NCI-H82 treated with DMSO at 0.1 percent for 48 hours (cell line): ENCODE data around the gene CYB5A.

ENCODE experiments used
- DNase-seq: peaks from one replicate; lab custom pipeline; 2025; ENCODE audit not compliant: unreplicated experiment; lab: John Stamatoyannopoulos, UW

CYB5A gene

DNA sequence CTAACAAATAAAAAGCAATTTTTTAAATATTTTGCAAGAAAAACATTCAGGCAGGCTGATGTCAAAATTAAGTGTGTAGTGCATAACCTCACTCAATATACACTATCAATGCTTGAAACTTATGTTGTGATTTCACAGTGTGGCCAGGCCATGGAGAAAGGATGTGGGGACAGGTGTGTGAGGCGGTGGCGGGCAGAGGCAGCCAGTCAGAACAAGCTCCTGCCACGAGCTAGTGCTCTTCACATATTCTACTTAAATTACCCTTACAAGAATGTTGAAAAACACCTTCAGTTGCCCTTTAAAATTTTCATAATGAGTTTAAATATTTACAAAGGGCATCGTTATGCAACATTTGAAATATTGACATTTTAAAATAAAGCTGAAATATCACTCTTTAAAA, 43.2 kb downstream of the CYB5A start:
- DNase-seq = no peak

- no peak for DNase-seq
These were observed 43.6 kb downstream of the CYB5A start for GRCh38 chr18:74248189-74248588.

- no peak for DNase-seq
These were observed 47.2 kb downstream of the CYB5A start for GRCh38 chr18:74244554-74244953.

DNA sequence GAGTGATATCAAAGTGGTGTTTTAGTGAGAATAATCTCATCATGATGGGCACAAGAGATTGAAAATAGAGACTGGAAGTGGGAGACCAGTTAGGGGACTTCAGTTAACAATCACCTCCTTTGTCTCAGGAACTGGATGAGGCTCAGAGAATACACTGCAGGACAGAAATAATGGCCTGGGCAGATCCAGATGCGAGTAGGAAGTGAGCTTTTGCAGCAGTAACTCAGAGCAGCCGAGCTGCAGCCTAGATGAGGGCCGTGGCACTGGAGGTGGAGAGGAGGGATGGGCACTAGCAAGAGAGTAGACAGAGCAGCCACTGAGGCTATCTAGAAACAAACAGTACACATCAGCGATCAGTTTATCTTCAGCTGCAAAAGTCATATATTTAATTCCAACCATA, 48.6 kb downstream of the CYB5A start:
- DNase-seq = no peak

DNA sequence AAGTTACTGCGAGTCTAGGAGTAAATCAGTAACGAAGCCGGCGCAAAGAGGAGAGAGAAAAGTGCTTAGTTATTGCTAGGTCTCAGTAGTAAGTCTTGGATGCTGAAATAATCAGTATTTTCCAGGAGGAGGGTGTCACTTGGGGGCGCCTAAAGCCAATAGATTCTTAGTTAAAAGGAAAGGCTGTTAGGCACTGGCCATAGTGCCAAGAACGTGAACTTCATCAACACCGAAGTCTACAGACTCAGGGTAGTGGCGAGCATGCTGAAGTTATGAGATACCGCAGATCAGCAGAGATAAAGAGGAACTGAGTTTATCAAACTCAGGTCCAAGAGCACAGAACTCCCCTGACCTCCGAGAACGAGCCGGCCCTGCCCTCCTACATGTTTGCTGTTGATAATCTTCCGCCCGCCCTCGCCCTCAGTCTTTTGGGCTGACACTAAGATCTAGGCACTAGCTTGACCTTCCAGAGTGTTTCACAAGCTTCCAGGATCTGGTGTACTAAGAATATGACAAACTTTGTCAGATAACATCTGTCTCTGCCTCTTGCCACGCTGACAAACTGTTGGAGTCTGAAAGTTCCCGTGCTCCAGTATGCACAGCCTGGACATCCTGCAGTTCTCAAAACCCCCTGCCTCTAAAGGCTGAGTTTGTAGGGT, 49.2 kb downstream of the CYB5A start:
- no peak for DNase-seq

GRCh38 chr18:74241970-74242369, 49.8 kb downstream of the CYB5A start:
- no peak for DNase-seq

DNA sequence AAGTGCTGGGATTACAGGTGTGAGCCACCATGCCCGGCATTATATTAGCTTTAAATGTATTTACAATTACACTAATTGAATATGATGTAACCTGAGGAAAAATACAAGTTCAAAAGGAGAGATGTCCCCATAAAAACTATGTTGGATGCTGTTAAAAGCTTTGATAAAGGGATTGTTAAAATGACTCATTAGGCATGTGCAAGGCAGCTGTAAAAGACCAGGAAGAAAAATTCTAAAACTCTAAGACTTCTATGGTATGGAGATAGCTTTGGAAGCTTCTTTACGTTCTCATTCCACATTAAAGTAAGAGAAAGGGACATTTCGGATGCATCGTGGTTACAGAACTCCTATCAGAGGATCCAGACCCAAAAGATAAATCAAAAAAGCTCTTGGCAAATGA, 50.3 kb downstream of the CYB5A start:
- no peak for DNase-seq

GRCh38 chr18:74239567-74239966, 52.2 kb downstream of the CYB5A start:
- DNase-seq = no peak

- no peak for DNase-seq
These were observed 57.2 kb downstream of the CYB5A start for GRCh38 chr18:74234326-74235171.

GRCh38 chr18:74233933-74234325, 57.8 kb downstream of the CYB5A start:
- no peak for DNase-seq

DNA sequence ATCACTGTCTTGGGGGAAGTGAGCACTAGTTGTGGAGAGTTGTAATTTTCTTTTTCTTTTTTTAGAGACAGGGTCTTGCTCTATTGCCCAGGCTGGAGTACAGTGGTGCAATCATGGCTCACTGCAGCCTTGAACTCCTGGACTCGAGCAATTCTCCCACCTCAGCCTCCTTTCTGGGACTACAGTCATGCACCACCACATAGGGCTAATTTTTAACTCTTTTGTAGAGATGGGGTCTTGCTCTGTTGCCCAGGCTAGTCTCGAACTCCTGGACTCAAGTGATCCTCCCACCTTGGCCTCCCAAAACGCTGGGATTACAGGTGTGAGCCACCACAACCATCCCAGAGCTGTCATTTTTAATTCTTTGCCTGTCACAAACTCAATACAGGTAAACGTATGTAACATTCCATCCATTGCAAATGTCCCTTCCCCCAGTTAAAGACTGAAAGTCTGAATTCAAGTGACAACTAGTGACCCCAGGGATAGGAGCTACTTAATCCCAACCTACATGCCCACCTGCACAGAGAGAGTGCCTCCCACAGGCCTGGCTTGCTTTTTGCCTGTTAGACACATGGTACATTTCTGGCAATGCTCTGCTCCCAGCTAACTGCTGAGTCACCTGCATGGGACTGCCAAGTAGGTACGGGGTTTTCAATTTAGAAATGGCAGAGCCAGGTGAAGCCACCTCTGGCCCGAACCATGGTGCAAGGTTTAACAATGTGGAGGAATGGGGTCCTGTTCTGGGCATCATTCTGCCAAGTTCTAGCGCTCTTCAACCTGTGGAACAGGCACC, 60.6 kb downstream of the CYB5A start:
- DNase-seq = no peak

GRCh38 chr18:74229891-74230290, 61.9 kb downstream of the CYB5A start:
- no peak for DNase-seq

GRCh38 chr18:74229005-74229404, 62.8 kb downstream of the CYB5A start:
- no peak for DNase-seq

DNA sequence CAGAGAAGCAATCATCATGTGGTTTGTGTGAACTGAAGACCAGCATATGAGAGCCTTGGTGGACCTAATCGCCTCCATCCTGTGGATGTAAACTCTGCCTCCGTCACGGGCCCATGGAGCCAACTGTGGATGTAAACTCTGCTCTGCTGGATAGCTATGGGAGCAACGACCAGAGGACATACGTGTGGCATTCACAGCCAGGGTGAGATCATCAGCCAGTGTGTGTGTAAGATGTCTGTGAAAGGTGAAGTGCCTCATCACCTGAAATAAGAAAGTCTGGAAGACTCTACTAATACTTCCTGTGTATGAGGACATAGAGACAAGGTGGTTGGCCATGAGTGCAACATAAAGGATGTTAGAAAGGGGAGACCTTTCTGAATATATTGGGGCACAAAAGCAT, 63.5 kb downstream of the CYB5A start:
- DNase-seq = no peak

DNA sequence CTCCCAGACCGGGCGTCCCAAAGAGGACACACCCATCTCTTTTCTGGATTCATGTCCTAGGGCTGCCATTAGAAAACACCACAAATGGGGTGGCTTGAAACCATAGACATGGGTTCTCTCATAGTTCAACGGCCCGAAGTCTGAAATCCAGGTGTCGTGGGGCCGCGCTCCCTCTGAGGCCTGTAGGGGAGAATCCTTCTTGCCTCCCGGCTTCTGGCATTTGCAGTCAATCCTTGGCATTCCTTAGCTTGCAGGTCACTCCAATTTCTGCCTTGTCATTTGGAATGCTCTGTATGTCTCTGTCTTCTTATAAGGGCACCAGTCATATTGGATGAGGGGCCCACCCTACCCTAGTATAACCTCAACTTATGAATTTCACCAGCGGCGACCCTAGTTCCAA, 65.1 kb downstream of the CYB5A start:
- no peak for DNase-seq

- DNase-seq = no peak
These were observed 65.6 kb downstream of the CYB5A start for GRCh38 chr18:74226156-74226555.

DNA sequence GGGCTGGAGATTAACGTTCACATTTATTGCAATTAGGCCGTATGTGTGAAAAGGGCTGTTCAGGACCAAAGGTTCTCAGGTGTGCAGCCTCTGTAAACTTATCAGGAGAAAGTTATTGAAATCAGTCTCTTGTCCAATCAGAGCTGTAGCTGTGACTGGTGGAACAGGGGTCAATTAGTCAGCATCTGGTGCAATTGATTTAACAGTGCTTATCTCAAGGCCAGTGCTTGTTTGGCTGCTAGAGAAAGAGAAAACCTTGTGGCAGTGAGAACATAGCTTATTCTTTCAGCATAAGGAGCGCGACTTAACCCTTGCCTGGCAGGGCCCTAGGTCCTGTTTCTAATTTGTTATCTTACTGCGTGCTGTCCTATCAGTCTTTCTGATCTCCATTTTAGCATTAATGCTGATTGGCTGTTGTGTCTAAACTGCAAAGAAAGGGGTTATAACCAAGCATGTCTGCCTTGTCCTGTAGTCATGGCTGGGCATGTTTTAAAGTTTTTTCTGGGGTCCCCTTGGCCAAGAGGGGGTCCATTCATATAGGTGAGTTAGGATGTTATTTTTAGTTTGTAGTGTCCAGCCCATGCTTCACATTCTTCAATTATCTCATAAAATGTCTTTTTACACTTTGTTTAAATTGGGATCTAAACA, 66.4 kb downstream of the CYB5A start:
- DNase-seq = no peak

DNA sequence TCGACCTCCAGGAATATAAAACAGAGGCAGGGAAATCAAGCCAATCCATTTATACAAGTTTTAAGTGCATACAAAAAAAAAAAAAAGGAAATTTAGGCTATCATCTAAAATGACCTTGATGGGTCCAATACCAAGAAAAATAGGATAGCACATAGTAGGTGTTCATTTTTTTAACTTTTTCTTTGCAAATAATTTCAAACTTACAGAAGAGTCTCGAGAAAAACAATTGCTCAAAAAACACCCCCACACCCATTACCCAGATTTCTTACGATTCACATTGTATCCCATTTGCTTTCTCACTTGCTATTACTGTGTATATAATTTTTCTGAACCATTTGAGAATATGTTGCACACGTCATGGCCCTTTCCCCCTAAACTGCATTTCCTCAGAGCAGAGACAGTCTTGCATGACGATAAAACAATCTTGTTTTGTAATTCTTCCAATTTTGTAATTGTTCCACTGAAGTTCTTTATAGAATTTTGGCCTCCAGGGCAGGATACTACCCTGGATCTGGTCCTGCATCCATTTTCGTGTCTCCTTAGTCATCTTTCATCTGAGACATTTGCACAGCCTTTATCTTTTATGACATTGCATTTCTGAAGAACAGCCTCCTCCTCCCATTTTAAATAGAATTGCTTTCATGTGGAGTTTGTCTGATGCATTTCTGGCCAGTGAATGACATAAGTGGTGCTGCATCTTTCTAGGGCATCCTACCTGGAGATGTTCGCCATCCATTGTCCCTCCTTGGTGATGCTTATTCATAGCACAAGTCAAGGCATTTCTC, 68.9 kb downstream of the CYB5A start:
- no peak for DNase-seq

DNA sequence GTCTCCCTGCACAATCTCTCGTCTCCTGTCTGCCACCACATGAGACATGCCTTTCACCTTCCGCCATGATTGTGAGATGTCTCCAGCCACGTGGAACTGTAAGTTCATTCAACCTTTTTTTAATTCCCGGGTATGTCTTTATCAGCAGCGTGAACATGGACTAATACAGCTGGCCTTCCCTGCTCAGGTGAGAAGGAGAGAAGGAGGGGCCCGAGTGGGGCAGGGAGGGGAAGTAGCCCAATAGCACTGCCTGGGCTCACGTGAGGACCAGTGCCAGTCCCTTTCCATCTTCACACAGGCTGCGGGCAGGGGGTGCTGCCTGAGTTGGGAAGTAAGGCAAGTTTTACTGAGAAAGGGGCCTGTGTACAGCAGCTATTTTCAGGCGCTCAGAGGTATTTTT, 70.7 kb downstream of the CYB5A start:
- DNase-seq = no peak

DNA sequence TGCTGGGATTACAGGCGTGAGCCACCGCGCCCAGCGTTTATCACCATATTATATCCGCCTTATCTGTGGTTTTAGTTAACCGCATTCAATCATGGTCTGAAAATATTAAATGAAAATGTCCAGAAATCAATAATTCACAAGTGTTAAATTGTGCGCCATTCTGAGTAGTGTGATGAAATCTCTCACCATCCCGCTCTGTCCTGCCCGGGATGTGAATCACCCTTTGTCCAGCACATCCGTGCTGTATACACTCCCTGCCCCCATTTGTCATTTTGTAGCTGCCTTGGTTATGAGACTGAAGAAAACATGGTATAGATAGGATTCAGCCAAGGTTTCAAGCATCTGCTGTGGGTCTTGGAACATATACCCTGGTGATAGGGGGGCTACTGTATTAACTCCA, 72.7 kb downstream of the CYB5A start:
- DNase-seq = no peak
